Measurements from ENCODE around the gene TMED1. TPM values are rescaled to one million over a fixed set of nuclear protein-coding genes. Genes with fewer than 3 reads are reported as not detected.
A peak's percentile ranks its signal among the peaks of the same experiment; 100 is the strongest.

The TMED1 gene
- total RNA-seq, 6 experiments from 2014 or later, result 42.8 to 65.0 (median 48.1) TPM

- Mint-ChIP-seq H3K4me1 (ENCODE audit: low read depth) (no peaks in the 10 kb centered on the region), H3K9me3 (no peaks in the 10 kb centered on the region), H3K27ac (no peak overlapping the region), H3K27me3 (ENCODE audit: insufficient read depth) (peaks cover 1% of the 10 kb centered on the region), H3K36me3 (ENCODE audit: low read depth) (peaks cover 5% of the 10 kb centered on the region; the same call in 1 of the 2 replicates), H3K4me3 (no peak overlapping the region)
- DNase-seq, result no peak
- TF ChIP-seq CTCF (IDR thresholded peaks at IDR 0.05), result no peak
Observed at GRCh38 chr19:10829967-10830366, 6.0 kb downstream of the TMED1 start.

DNA sequence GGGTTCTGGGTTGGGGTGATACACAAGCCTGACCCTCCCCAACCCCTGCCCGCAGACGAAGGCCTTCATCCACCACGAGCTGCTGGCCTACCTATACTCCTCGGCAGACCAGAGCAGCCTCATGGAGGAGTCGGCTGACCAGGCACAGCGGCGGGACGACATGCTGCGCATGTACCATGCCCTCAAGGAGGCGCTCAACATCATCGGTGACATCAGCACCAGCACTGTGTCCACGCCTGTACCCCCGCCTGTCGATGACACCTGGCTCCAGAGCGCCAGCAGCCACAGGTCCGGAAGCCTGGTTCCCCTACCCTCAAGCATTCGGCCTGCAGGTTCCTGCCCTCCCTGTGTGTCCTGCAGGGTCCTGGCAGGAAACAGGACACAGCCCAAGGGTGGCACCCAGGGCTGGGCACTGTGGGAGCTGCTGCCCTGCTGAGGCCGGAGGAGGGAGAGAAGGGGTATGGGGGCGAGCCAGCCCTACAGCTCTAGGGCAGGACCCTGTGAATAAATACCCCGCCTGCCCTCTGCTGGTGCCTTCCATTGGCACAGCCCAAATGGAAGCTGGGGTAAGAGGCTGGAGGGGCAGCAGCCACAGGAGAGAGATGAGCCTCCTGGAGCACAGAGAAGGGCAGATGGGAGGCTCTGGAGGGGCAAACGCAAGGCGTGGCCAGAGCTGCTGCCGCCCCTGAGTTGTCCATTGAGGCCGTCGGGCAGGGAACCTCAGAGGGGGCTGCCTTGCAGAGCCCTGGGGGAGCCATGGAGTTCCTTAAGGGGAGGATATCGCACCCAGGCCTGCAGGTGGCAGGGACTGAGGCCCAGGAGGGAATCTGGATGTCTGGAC is 6.8 kb downstream of the TMED1 start:
- Mint-ChIP-seq H3K27ac (no peak overlapping the region), H3K9me3 (no peaks in the 10 kb centered on the region), H3K4me3 (no peak overlapping the region), H3K36me3 (ENCODE audit: low read depth) (peaks cover 7% of the 10 kb centered on the region), H3K4me1 (ENCODE audit: low read depth) (no peaks in the 10 kb centered on the region), H3K27me3 (ENCODE audit: insufficient read depth) (peaks cover 1% of the 10 kb centered on the region)
- TF ChIP-seq CTCF (IDR thresholded peaks at IDR 0.05), result peak; percentile 47
- DNase-seq, result no peak

GRCh38 chr19:10826846-10827245 is 9.2 kb downstream of the TMED1 start:
- Mint-ChIP-seq H3K36me3 (ENCODE audit: low read depth) (peaks cover 10% of the 10 kb centered on the region), H3K9me3 (no peaks in the 10 kb centered on the region), H3K27me3 (ENCODE audit: insufficient read depth) (peaks cover 1% of the 10 kb centered on the region), H3K4me1 (ENCODE audit: low read depth) (no peaks in the 10 kb centered on the region), H3K27ac (no peak overlapping the region), H3K4me3 (no peak overlapping the region)
- TF ChIP-seq CTCF (IDR thresholded peaks at IDR 0.05), result no peak
- DNase-seq, result no peak

DNA sequence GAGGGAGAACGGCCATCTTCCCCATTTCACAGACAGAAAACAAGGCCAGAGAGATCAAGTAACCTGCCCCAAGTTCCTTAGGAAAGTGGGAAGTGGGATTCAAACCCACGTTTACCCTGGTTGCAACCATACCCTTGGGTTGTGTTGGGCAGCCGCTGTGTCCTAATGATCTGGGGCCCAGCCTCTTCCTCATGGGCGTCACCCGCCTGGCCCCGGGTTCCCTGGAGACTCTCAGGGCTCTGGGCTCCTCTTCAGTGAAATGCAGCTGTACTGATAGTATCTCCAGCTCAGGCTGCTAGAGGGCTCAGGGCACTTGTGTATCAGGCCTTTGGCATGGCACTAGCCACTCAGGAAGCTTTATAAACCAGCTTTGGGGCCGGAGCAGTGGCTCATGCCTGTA is 9.8 kb downstream of the TMED1 start:
- Mint-ChIP-seq H3K9me3 (no peaks in the 10 kb centered on the region), H3K4me1 (ENCODE audit: low read depth) (no peaks in the 10 kb centered on the region), H3K27me3 (ENCODE audit: insufficient read depth) (peaks cover 1% of the 10 kb centered on the region), H3K27ac (no peak overlapping the region), H3K4me3 (no peak overlapping the region), H3K36me3 (ENCODE audit: low read depth) (peaks cover 11% of the 10 kb centered on the region)
- DNase-seq, result no peak
- no peak for TF ChIP-seq CTCF (IDR thresholded peaks at IDR 0.05)

GRCh38 chr19:10823690-10824089 is 12.3 kb downstream of the TMED1 start:
- Mint-ChIP-seq H3K4me3 (no peak overlapping the region), H3K27me3 (ENCODE audit: insufficient read depth) (peaks cover 4% of the 10 kb centered on the region), H3K4me1 (ENCODE audit: low read depth) (peaks cover 8% of the 10 kb centered on the region), H3K27ac (no peak overlapping the region), H3K9me3 (no peaks in the 10 kb centered on the region), H3K36me3 (ENCODE audit: low read depth) (peaks cover 23% of the 10 kb centered on the region)
- no peak for DNase-seq
- no peak for TF ChIP-seq CTCF (IDR thresholded peaks at IDR 0.05)
